H1 (cell line): Measurements from ENCODE around the gene CLN3. TPM values are rescaled to one million over a fixed set of nuclear protein-coding genes. Genes with fewer than 3 reads are reported as not detected.

Experiments
- CTCF ChIA-PET: fragments of 300-600 bp; sonication (Branson Sonifier 250); formaldehyde crosslinking; loops from one replicate; lab custom pipeline; 2021; ENCODE audit not compliant: partially characterized antibody; lab: Charles Lee
- POLR2A ChIA-PET: fragments of 300-600 bp; sonication (Branson Sonifier 250); formaldehyde crosslinking; loops from one replicate; lab custom pipeline; 2021; ENCODE audit warnings: inconsistent platforms; ENCODE audit not compliant: partially characterized antibody; lab: Charles Lee
- DNase-seq, 2 experiments: peaks; one replicate each; pipeline versions ENCODE4 v3.0.0 to v3.0.0-alpha.2; 2010 to 2022; ENCODE audit warnings: low spot score in 2 of 2, low read depth in 1 of 2, mixed read lengths in 1 of 2
- FAIRE-seq: peaks from 2 replicates; lab custom pipeline; 2011; peaks lifted over from hg19 to GRCh38; lab: Jason Lieb, UNC
- H2AFZ ChIP-seq: 2 replicates; pipeline ENCODE4 v1.8.1; 2012; ENCODE audit warnings: low read length, inconsistent platforms
- H2AK5ac ChIP-seq: 2 replicates; pipeline ENCODE4 v1.6.1; 2013; ENCODE audit warnings: low read depth, low read length
- H2BK120ac ChIP-seq: replicated peaks from 2 replicates; pipeline ENCODE3; 2013; ENCODE audit warnings: low read depth, low read length, inconsistent platforms
- H2BK12ac ChIP-seq: 2 replicates; pipeline ENCODE4 v1.6.1; 2013; ENCODE audit warnings: low read depth, low read length
- H2BK15ac ChIP-seq: 2 replicates; pipeline ENCODE4 v1.6.1; 2013; ENCODE audit warnings: low read length
- H2BK20ac ChIP-seq: 2 replicates; pipeline ENCODE4 v1.6.1; 2013; ENCODE audit warnings: low read length
- H2BK5ac ChIP-seq: 2 replicates; pipeline ENCODE4 v1.6.1; 2013; ENCODE audit warnings: low read depth, low read length
- H3K14ac ChIP-seq: 2 replicates; pipeline ENCODE4 v1.6.1; 2013; ENCODE audit warnings: inconsistent platforms; ENCODE audit not compliant: insufficient read length
- H3K18ac ChIP-seq: 2 replicates; pipeline ENCODE4 v1.6.1; 2013; ENCODE audit warnings: low read length; ENCODE audit errors: extremely low read depth
- H3K23ac ChIP-seq: 2 replicates; pipeline ENCODE4 v1.6.1; 2013; ENCODE audit warnings: inconsistent platforms; ENCODE audit not compliant: insufficient read length
- H3K23me2 ChIP-seq: 2 replicates; pipeline ENCODE4 v1.6.1; 2013; ENCODE audit warnings: low read depth, low read length
- H3K27ac ChIP-seq: 2 replicates; pipeline ENCODE4 v1.6.1; 2011; ENCODE audit warnings: low read depth, low read length, inconsistent platforms
- H3K27me3 ChIP-seq, 4 experiments: replicated peaks in 1 of 4; 1 replicate in 1 of 4; 2 replicates in 3 of 4; pipeline versions ENCODE4 v1.6.1 to v1.8.1; 2011 to 2013; ENCODE audit warnings: low read length in 3 of 4, mild to moderate bottlenecking in 3 of 4, inconsistent platforms in 2 of 4, mixed read lengths in 2 of 4, moderate library complexity in 1 of 4; ENCODE audit not compliant: control insufficient read depth in 3 of 4, insufficient read depth in 3 of 4; ENCODE audit errors: extremely low read depth in 1 of 4
- H3K36me3 ChIP-seq, 4 experiments: 2 replicates each; pipeline versions ENCODE4 v1.6.1 to v1.8.1; 2011 to 2013; ENCODE audit warnings: mild to moderate bottlenecking in 4 of 4, low read length in 3 of 4, moderate library complexity in 2 of 4, control low read depth in 1 of 4, inconsistent platforms in 1 of 4; ENCODE audit not compliant: insufficient read depth in 4 of 4, control insufficient read depth in 2 of 4
- H3K4ac ChIP-seq: replicated peaks from 2 replicates; pipeline ENCODE3; 2013; ENCODE audit warnings: low read length, low read depth, mixed read lengths, inconsistent platforms; ENCODE audit not compliant: insufficient read length
- H3K4me1 ChIP-seq, 4 experiments: replicated peaks in 1 of 4; 1 replicate in 1 of 4; 2 replicates in 3 of 4; pipeline versions ENCODE4 v1.6.1 to v1.8.1; 2011 to 2013; ENCODE audit warnings: low read length in 3 of 4, inconsistent platforms in 2 of 4, mixed read lengths in 1 of 4; ENCODE audit not compliant: insufficient read depth in 4 of 4, control insufficient read depth in 3 of 4
- H3K4me2 ChIP-seq, 2 experiments: 2 replicates each; pipeline versions ENCODE4 v1.6.1 to v1.8.1; 2011 to 2013; ENCODE audit warnings: low read depth in 2 of 2, low read length in 2 of 2, control low read depth in 1 of 2, inconsistent platforms in 1 of 2, mild to moderate bottlenecking in 1 of 2; ENCODE audit not compliant: insufficient read depth in 1 of 2
- H3K4me3 ChIP-seq, 4 experiments: fragments of 200-600, 300-600 bp in 1 of 4; sonication (generic), shearing (Covaris generic), sonication (Bioruptor Twin) in 1 of 4; 2 replicates each; pipeline versions ENCODE4 v1.5.1 to v1.8.1; 2011 to 2016; ENCODE audit warnings: low read length in 4 of 4, low read depth in 3 of 4, control low read depth in 2 of 4, inconsistent platforms in 2 of 4, mild to moderate bottlenecking in 2 of 4, mixed read lengths in 1 of 4, moderate library complexity in 1 of 4; ENCODE audit not compliant: insufficient read depth in 2 of 4; ENCODE audit errors: extremely low read depth in 1 of 4
- H3K56ac ChIP-seq: replicated peaks from 2 replicates; pipeline ENCODE3; 2013; ENCODE audit warnings: low read depth, mild to moderate bottlenecking, mixed read lengths, low read length, inconsistent platforms; ENCODE audit not compliant: insufficient read length
- H3K79me1 ChIP-seq: 2 replicates; pipeline ENCODE4 v1.6.1; 2013; ENCODE audit warnings: low read depth, low read length, control low read depth
- H3K79me2 ChIP-seq, 2 experiments: 2 replicates each; pipeline versions ENCODE4 v1.6.1 to v1.8.1; 2012 to 2013; ENCODE audit warnings: low read length in 2 of 2, mild to moderate bottlenecking in 2 of 2, inconsistent platforms in 1 of 2; ENCODE audit not compliant: insufficient read depth in 2 of 2, control insufficient read depth in 1 of 2
- H3K9ac ChIP-seq, 4 experiments: replicated peaks in 1 of 4; 1 replicate in 1 of 4; 2 replicates in 3 of 4; pipeline versions ENCODE4 v1.6.1 to v1.8.1; 2011 to 2013; ENCODE audit warnings: low read depth in 3 of 4, low read length in 3 of 4, control low read depth in 2 of 4, mild to moderate bottlenecking in 2 of 4, moderate library complexity in 2 of 4, inconsistent platforms in 1 of 4; ENCODE audit errors: extremely low read depth in 1 of 4
- H3K9me3 ChIP-seq, 2 experiments: 2 replicates each; pipeline versions ENCODE4 v1.6.1 to v1.8.1; 2012 to 2013; ENCODE audit warnings: mild to moderate bottlenecking in 2 of 2, moderate library complexity in 2 of 2, control low read depth in 1 of 2, inconsistent platforms in 1 of 2, low read depth in 1 of 2, low read length in 1 of 2, mixed read lengths in 1 of 2; ENCODE audit not compliant: insufficient read depth in 2 of 2
- H4K20me1 ChIP-seq, 2 experiments: replicated peaks in 1 of 2; 2 replicates each; pipeline versions ENCODE3 to v1.8.1; 2011 to 2013; ENCODE audit warnings: inconsistent platforms in 2 of 2, low read length in 2 of 2, mild to moderate bottlenecking in 1 of 2; ENCODE audit not compliant: insufficient read depth in 2 of 2, control insufficient read depth in 1 of 2
- H4K5ac ChIP-seq: 2 replicates; pipeline ENCODE4 v1.6.1; 2013; ENCODE audit warnings: low read length, low read depth, mixed read lengths, inconsistent platforms; ENCODE audit not compliant: insufficient read length
- H4K8ac ChIP-seq: 2 replicates; pipeline ENCODE4 v1.8.0; 2013; ENCODE audit warnings: mild to moderate bottlenecking, moderate library complexity, low read length, inconsistent platforms; ENCODE audit not compliant: insufficient read depth; ENCODE audit errors: extremely low read depth
- H4K91ac ChIP-seq: replicated peaks from 2 replicates; pipeline ENCODE3; 2013; ENCODE audit warnings: low read length, mixed read lengths, inconsistent platforms; ENCODE audit not compliant: insufficient read length
- EP300 ChIP-seq, 2 experiments: IDR thresholded peaks; 1 replicate in 1 of 2; 2 replicates in 1 of 2; pipeline ENCODE4 v1.6.1; 2011 to 2012; ENCODE audit warnings: low read depth in 2 of 2, low read length in 2 of 2, mild to moderate bottlenecking in 2 of 2, borderline replicate concordance in 1 of 2, inconsistent platforms in 1 of 2, moderate library complexity in 1 of 2
- GTF2F1 ChIP-seq: IDR thresholded peaks from 2 replicates; pipeline ENCODE4 v1.6.1; 2012; ENCODE audit warnings: low read depth, low read length, improper control_type of control experiment, borderline replicate concordance
- NANOG ChIP-seq: IDR thresholded peaks from 2 replicates; pipeline ENCODE4 v1.6.1; 2011; ENCODE audit warnings: low read length, low read depth, mild to moderate bottlenecking, inconsistent platforms; ENCODE audit not compliant: insufficient read depth, poor library complexity, severe bottlenecking
- RNF2 ChIP-seq: fragments of 200-900, 300-1000 bp; sonication (generic); IDR thresholded peaks from 2 replicates; pipeline ENCODE4 v1.7.1; 2016; ENCODE audit warnings: borderline replicate concordance, low read depth, mild to moderate bottlenecking, antibody characterized with exemption, low read length; ENCODE audit not compliant: poor library complexity, severe bottlenecking; ENCODE audit errors: missing control alignments
- RXRA ChIP-seq: IDR thresholded peaks from 2 replicates; pipeline ENCODE4 v1.6.1; 2011; ENCODE audit warnings: low read depth, mild to moderate bottlenecking, low read length, moderate library complexity; ENCODE audit not compliant: insufficient read depth
- ZNF274 ChIP-seq: IDR thresholded peaks from 2 replicates; pipeline ENCODE4 v1.7.0; 2012; ENCODE audit warnings: low read length, borderline replicate concordance; ENCODE audit errors: extremely low read depth
- WGBS, 2 experiments: shearing (Covaris generic) in 1 of 2; methylation state at CpG; one replicate each; pipeline versions ENCODE4 v1.1.6 to v1.1.7; 2013 to 2015; ENCODE audit warnings: low lambda C conversion rate in 2 of 2, mixed read lengths in 2 of 2, inconsistent platforms in 1 of 2, low coverage in 1 of 2, missing lambda C conversion rate in 1 of 2; ENCODE audit not compliant: insufficient replicate concordance in 2 of 2, insufficient coverage in 1 of 2, insufficient read length in 1 of 2; ENCODE audit errors: extremely low coverage in 1 of 2, missing lambda C conversion rate in 1 of 2; 5-methylcytosine and 5-hydroxymethylcytosine counted together
- polyA plus RNA-seq, 7 experiments: library from polyadenylated mRNA; depleted of rRNA in 3 of 7; stranded (reverse) in 5 of 7; unstranded in 2 of 7; fragments of >200 nt in 5 of 7; fragments of 200-250 nt in 2 of 7; gene quantifications; 1 replicate in 5 of 7; 2 replicates in 1 of 7; 4 replicates in 1 of 7; pipeline versions ENCODE4 v1.2.1 to v1.2.3, GENCODE V29; 2011 to 2013; ENCODE audit warnings: missing spikeins in 2 of 7, mixed read lengths in 2 of 7
- total RNA-seq: library from RNA; stranded (reverse); fragmentation: NEBNext Ultra II Directional; extraction: Animal tissue kit (Norgen Biotek cat#: 25700); gene quantifications from 2 replicates; pipeline ENCODE4 v1.2.1, GENCODE V29; 2021
- TF ChIP-seq, protein P1 (sequence below): IDR thresholded peaks from 2 replicates; pipeline ENCODE4 v1.6.1; 2012; ENCODE audit warnings: inconsistent platforms
- TF ChIP-seq, protein P2 (sequence below): IDR thresholded peaks from 2 replicates; pipeline ENCODE4 v1.6.1; 2011; ENCODE audit warnings: low read depth, mild to moderate bottlenecking, low read length; ENCODE audit not compliant: insufficient read depth
- TF ChIP-seq, protein P3 (sequence below): IDR thresholded peaks from 2 replicates; pipeline ENCODE4 v1.6.1; 2011; ENCODE audit warnings: low read length, improper control_type of control experiment

The CLN3 gene
- total and polyA plus RNA-seq, 2 of the 8 experiments (the other 6 are each of a cell fraction or from before 2014, with no cell fraction given), result 22.9 to 44.3 TPM

DNA sequence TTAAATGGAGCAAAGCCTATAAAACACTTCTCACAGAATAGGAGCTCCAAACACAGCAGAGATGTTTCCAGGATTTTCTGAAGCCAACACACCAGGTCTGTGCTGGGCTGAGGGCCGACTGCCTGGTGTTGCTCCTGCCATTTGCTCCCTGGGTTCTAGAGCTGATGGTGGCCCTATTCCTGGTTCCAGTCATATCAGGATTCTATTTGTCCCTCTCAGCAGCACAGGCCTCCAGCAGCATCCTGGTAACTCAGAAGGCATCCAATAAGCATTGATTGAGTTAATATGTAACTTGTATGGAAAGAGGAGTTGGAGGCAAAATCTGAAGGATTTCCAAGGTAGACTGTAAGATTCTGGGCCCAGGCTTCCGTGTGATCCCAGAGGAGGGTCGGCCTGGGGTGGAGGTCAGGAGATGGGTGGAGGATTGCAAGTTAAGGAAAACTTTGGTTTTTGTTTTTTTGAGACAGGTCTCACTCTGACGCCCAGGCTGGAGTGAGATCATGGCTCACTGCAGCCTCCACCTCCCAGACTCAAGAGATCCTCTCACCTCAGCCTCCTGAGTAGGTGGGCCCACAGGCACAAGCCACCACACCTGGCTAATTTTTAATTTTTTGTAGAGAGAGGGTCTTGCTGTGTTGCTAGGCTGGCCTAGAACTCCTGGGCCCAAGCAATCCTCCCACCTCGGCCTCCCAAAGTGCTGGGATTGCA is 41.2 kb upstream of the CLN3 start:
- H2AK5ac ChIP-seq, result no peak overlapping the region
- POLR2A ChIA-PET, result interaction anchor here (0.6 to 1.0 kb wide), 2 partner anchors 9 to 290 kb away, joined by 3 to 4 read pairs; partner anchors contain the start of gene ATXN2L
- DNase-seq (no peak), FAIRE-seq (no peak)
- H3K14ac ChIP-seq, result no peak overlapping the region
- 87% methylated on average over 5 of the region's 5 CpGs; no CpG with 5 or more reads in 1 of the 2 experiments for WGBS, 2 experiments
- H3K23ac ChIP-seq, result no peak overlapping the region
- no peak overlapping the region for H3K18ac ChIP-seq
- CTCF ChIA-PET, result interaction anchor here (0.6 kb wide), 1 partner anchor 43 kb away, joined by 3 read pairs; no protein-coding TSS in a partner anchor
- no peak overlapping the region for H4K5ac ChIP-seq
- H3K27ac ChIP-seq, result no peak overlapping the region
- no peak overlapping the region for H3K4me2 ChIP-seq
- H3K9me3 ChIP-seq, result no peaks in the 10 kb centered on the region
- no peak overlapping the region for H2BK15ac ChIP-seq
- H3K4me1 ChIP-seq, result no peaks in the 10 kb centered on the region
- H3K23me2 ChIP-seq, result no peaks in the 10 kb centered on the region
- no peaks in the 10 kb centered on the region for H4K20me1 ChIP-seq
- no peak overlapping the region for H2BK5ac ChIP-seq
- H3K27me3 ChIP-seq, result no peaks in the 10 kb centered on the region
- H3K4me3 ChIP-seq, result no peak overlapping the region
- no peak overlapping the region for H4K8ac ChIP-seq
- no peak overlapping the region for H2AFZ ChIP-seq
- H2BK120ac ChIP-seq, result no peak overlapping the region
- H3K56ac ChIP-seq, result no peak overlapping the region
- no peak overlapping the region for H2BK20ac ChIP-seq
- H3K9ac ChIP-seq, result no peak overlapping the region
- H2BK12ac ChIP-seq, result no peak overlapping the region
- H3K4ac ChIP-seq, result no peak overlapping the region
- H3K79me2 ChIP-seq, result no peaks in the 10 kb centered on the region
- H4K91ac ChIP-seq, result no peak overlapping the region
- H3K36me3 ChIP-seq, result no peaks in the 10 kb centered on the region
- H3K79me1 ChIP-seq, result no peaks in the 10 kb centered on the region
- TF ChIP-seq, protein P1, sequence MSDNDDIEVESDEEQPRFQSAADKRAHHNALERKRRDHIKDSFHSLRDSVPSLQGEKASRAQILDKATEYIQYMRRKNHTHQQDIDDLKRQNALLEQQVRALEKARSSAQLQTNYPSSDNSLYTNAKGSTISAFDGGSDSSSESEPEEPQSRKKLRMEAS, result no peak
- TF ChIP-seq RNF2, result no peak
- no peak for TF ChIP-seq RXRA
- TF ChIP-seq, protein P2, sequence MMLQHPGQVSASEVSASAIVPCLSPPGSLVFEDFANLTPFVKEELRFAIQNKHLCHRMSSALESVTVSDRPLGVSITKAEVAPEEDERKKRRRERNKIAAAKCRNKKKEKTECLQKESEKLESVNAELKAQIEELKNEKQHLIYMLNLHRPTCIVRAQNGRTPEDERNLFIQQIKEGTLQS, result no peak
- no peak for TF ChIP-seq GTF2F1
- TF ChIP-seq EP300 (IDR thresholded peaks at IDR 0.05; ENCODE audit: borderline replicate concordance in 1 of 2, low read depth in 2 of 2, low read length in 2 of 2), result no peak
- TF ChIP-seq ZNF274, result no peak
- TF ChIP-seq NANOG, result no peak
- TF ChIP-seq, protein P3, sequence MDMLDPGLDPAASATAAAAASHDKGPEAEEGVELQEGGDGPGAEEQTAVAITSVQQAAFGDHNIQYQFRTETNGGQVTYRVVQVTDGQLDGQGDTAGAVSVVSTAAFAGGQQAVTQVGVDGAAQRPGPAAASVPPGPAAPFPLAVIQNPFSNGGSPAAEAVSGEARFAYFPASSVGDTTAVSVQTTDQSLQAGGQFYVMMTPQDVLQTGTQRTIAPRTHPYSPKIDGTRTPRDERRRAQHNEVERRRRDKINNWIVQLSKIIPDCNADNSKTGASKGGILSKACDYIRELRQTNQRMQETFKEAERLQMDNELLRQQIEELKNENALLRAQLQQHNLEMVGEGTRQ, result no peak
